ENCODE measurements around the gene FABP1. TPM values are rescaled to one million over a fixed set of nuclear protein-coding genes. Genes with fewer than 3 reads are reported as not detected.
A peak's percentile ranks its signal among the peaks of the same experiment; 100 is the strongest.

FABP1 gene
- polyA plus RNA-seq, 1 donor from 2014 or later: not detected

GRCh38 chr2:88110830-88111229, 17.0 kb downstream of the FABP1 start:
- H3K4me1 Mint-ChIP-seq: no peaks in the 10 kb centered on the region
- no peak overlapping the region for H3K4me3 Mint-ChIP-seq
- no peaks in the 10 kb centered on the region for H3K9me3 Mint-ChIP-seq
- peaks cover 12% of the 10 kb centered on the region for H3K27me3 Mint-ChIP-seq
- no peak overlapping the region for H3K27ac Mint-ChIP-seq
- H3K36me3 Mint-ChIP-seq: no peaks in the 10 kb centered on the region

DNA sequence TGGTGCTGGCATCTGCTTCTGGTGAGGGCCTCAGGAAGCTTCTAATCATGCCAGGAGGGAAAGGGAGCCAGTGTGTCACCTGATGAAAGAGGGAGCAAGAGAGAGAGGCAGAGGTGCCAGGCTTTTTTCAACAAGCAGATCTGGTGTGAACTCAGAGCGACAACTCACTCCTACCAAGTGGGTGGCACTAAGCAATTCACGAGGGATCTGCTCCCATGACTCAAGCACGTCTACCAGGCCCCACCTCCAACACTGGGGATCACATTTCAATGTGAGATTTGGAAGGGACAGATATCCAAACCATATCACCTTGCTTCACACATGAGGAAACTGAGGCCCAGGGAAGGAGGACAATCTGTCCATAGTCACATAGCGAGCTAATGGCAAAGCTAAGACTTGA, 19.1 kb downstream of the FABP1 start:
- H3K27ac Mint-ChIP-seq: no peak overlapping the region
- no peaks in the 10 kb centered on the region for H3K36me3 Mint-ChIP-seq
- no peak overlapping the region for H3K4me3 Mint-ChIP-seq
- H3K4me1 Mint-ChIP-seq: no peaks in the 10 kb centered on the region
- H3K9me3 Mint-ChIP-seq: no peaks in the 10 kb centered on the region
- peaks cover 9% of the 10 kb centered on the region for H3K27me3 Mint-ChIP-seq

- Mint-ChIP-seq H3K9me3 (peaks cover 0 to 3% (median 0%) of the 10 kb centered on the region in 3 donors), H3K27ac (no peak overlapping the region), H3K4me1 (no peaks in the 10 kb centered on the region), H3K36me3 (no peaks in the 10 kb centered on the region), H3K27me3 (peaks cover 6% of the 10 kb centered on the region), H3K4me3 (no peak overlapping the region)
These were observed 27.4 kb downstream of the FABP1 start for GRCh38 chr2:88100489-88100858.

DNA sequence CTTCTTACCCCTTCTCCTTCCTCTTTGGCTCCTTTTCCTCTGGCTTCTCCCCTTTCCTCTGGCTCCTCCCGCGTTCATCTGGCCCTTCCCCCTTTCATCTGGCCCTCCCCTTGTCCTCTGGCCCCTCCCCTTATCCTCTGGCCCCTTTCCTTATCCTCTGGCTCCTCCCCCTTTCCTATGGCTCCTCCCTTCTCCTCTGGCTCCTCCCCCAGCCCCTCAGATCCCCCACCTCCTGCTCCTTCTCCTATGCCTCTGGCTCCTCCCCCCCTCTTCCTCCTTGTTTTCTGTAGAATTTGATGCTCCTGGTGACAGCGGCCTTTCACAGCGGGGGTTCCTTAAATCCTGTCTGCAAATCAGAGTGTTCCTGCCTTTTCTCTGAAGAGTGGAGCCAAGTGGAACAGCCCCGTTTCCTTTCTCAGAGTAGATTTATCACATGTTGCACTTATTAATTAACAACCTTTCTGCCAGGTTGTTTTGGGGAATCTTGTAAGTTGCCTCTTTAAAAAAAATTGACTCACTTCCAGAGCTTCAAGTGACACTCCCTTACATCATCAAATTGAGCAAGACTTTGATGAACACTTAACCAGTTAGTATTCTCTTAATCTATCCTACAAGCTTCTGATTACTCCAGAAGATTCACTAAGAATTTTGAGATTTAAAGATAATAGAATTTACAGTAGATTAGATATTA, 27.9 kb downstream of the FABP1 start:
- no peaks in the 10 kb centered on the region for H3K4me1 Mint-ChIP-seq
- H3K36me3 Mint-ChIP-seq: no peaks in the 10 kb centered on the region
- peaks cover 0 to 3% (median 0%) of the 10 kb centered on the region in 3 donors for H3K9me3 Mint-ChIP-seq
- H3K27me3 Mint-ChIP-seq: peaks cover 6% of the 10 kb centered on the region
- no peak overlapping the region for H3K27ac Mint-ChIP-seq
- no peak overlapping the region for H3K4me3 Mint-ChIP-seq

DNA sequence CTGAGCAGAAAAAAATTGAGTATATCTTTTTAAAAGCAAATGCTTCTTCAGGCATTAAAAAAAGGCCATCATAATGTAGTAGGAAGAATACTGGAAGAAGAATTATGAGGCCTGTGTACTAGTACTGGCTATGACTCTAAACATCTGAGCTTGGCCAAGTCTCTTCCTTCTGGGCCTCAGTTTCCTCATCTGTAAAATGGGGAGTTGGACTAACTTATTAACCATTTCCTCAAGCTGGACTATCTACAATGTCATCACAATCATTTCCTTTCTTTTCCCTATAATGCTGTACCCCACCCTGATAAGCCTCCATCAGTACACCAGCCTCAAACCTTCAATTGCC, 29.3 kb downstream of the FABP1 start:
- no peaks in the 10 kb centered on the region for H3K36me3 Mint-ChIP-seq
- H3K4me3 Mint-ChIP-seq: no peak overlapping the region
- H3K4me1 Mint-ChIP-seq: peaks cover 0 to 1% (median 0%) of the 10 kb centered on the region in 3 donors
- peaks cover 4% of the 10 kb centered on the region for H3K27me3 Mint-ChIP-seq
- no peak overlapping the region for H3K27ac Mint-ChIP-seq
- peaks cover 0 to 3% (median 0%) of the 10 kb centered on the region in 3 donors for H3K9me3 Mint-ChIP-seq

DNA sequence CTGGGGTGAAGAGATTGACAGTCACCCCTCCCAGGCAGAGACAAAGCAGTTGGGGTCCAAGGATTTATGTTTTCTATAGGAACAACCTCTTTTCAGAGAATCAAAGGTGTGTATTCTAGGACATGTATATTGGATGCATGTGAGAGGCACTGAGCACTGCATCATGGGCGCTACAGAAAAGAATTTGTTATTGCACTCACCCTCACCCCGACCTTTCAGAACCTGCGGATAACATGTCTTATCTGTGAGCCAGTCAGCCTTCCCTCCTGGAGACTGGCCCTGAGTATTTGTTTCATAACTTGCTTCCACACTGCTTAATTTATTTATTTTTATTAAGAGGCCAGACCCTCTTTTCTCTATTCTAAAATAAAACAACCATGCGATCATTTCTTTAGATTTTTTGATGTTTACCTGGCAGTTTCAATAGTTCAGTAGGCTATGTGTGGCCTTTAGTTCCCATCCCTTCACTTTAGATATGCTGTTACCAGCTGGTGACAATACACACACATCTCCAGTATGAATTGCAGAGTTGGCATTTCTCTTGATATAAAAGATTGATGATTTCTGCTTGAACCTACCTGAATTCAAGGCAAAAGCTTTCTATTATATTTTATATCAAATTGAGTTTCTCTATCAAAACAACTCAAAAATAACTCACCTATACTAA, 29.8 kb downstream of the FABP1 start:
- no peak overlapping the region for H3K4me3 Mint-ChIP-seq
- H3K36me3 Mint-ChIP-seq: no peaks in the 10 kb centered on the region
- H3K4me1 Mint-ChIP-seq: peaks cover 0 to 3% (median 0%) of the 10 kb centered on the region in 3 donors
- H3K9me3 Mint-ChIP-seq: peaks cover 0 to 3% (median 0%) of the 10 kb centered on the region in 3 donors
- H3K27ac Mint-ChIP-seq: no peak overlapping the region
- H3K27me3 Mint-ChIP-seq: peaks cover 4% of the 10 kb centered on the region

DNA sequence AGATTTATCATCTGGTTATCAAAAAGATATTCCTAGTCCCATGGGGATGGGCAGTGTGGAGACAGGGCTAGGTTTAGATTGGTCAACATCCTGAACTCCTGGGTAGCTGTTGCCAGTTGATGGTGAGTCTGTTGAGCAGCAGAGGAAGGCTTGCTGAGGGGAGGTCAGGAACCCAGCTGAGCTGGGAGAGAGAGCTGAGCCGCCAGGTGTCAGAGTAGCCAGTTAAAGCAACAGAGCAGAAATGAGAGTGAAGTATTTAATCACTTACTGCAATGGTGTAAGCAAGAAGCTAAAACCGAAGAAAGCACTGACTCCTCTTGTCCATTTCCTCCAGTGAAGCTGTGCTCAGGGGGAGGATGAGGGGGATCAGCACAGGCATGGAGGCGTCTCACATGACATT, 30.7 kb downstream of the FABP1 start:
- Mint-ChIP-seq H3K4me3 (no peak overlapping the region), H3K9me3 (peaks cover 0 to 3% (median 0%) of the 10 kb centered on the region in 3 donors), H3K4me1 (peaks cover 0 to 3% (median 0%) of the 10 kb centered on the region in 3 donors), H3K27ac (no peak overlapping the region), H3K36me3 (no peaks in the 10 kb centered on the region), H3K27me3 (peaks cover 4% of the 10 kb centered on the region)

GRCh38 chr2:88096708-88097107, 31.2 kb downstream of the FABP1 start:
- Mint-ChIP-seq H3K4me3 (no peak overlapping the region), H3K36me3 (no peaks in the 10 kb centered on the region), H3K9me3 (peaks cover 0 to 3% (median 0%) of the 10 kb centered on the region in 3 donors), H3K27ac (no peak overlapping the region), H3K27me3 (peaks cover 4% of the 10 kb centered on the region), H3K4me1 (peaks cover 0 to 3% (median 0%) of the 10 kb centered on the region in 3 donors)

DNA sequence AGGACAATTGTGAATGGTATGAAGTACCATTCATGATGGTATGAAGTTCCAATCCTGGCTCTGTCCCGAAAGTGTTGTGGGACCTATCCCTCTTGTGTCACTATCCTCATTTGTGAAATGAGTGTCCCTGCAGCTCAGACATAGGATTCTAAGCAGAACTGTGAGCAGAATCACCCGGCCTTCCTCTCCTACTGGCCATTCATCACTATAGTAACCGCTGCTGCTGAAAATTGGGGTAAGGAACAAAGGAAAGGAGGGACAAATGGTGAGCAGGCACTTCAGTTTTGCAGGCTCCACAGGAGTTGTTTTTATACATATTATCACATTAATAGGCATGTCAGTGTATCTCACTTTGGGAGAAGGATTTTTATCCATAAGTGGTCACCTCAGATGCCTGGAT, 32.8 kb downstream of the FABP1 start:
- H3K27ac Mint-ChIP-seq: no peak overlapping the region
- no peak overlapping the region for H3K4me3 Mint-ChIP-seq
- peaks cover 2% of the 10 kb centered on the region for H3K36me3 Mint-ChIP-seq
- peaks cover 4% of the 10 kb centered on the region for H3K27me3 Mint-ChIP-seq
- peaks cover 8 to 11% (median 9%) of the 10 kb centered on the region in 3 donors for H3K4me1 Mint-ChIP-seq
- H3K9me3 Mint-ChIP-seq: peaks cover 0 to 3% (median 0%) of the 10 kb centered on the region in 3 donors

- H3K27me3 Mint-ChIP-seq: peaks cover 4% of the 10 kb centered on the region
- H3K36me3 Mint-ChIP-seq: peaks cover 2% of the 10 kb centered on the region
- H3K27ac Mint-ChIP-seq: no peak overlapping the region
- H3K4me3 Mint-ChIP-seq: no peak overlapping the region
- H3K4me1 Mint-ChIP-seq: peaks cover 8 to 12% (median 9%) of the 10 kb centered on the region in 3 donors
- peaks cover 0 to 3% (median 0%) of the 10 kb centered on the region in 3 donors for H3K9me3 Mint-ChIP-seq
These were observed 35.1 kb downstream of the FABP1 start for GRCh38 chr2:88092773-88093172.

DNA sequence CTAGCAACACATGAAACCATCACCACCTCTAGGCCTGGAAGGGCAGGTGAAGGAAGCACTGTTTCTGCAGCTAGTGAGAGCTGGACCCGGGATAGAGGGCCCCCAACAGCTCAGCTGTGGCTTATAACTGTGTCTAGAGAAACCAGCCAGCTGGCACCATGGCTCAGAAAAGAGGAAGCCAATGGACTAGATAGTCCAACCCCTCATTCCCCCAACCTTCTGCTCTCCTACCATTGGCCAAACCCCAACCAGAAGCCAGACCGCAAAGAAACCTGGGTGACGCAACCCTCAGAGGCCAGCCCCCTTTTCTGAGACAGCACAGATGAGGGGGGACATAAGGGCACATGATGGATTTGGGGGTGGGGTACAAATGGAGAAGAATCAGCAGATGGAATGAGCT, 35.9 kb downstream of the FABP1 start:
- Mint-ChIP-seq H3K9me3 (no peaks in the 10 kb centered on the region), H3K4me1 (peaks cover 8 to 12% (median 9%) of the 10 kb centered on the region in 3 donors), H3K36me3 (peaks cover 2% of the 10 kb centered on the region), H3K4me3 (no peak overlapping the region), H3K27ac (no peak overlapping the region), H3K27me3 (peaks cover 4% of the 10 kb centered on the region)

- Mint-ChIP-seq H3K27ac (no peak overlapping the region), H3K4me3 (peak overlapping the region in 1 of 4 donors; percentile 58), H3K36me3 (peaks cover 2% of the 10 kb centered on the region), H3K4me1 (peaks cover 8 to 12% (median 9%) of the 10 kb centered on the region in 3 donors), H3K27me3 (peaks cover 3% of the 10 kb centered on the region), H3K9me3 (no peaks in the 10 kb centered on the region)
These were observed 37.2 kb downstream of the FABP1 start for GRCh38 chr2:88090446-88091283.

DNA sequence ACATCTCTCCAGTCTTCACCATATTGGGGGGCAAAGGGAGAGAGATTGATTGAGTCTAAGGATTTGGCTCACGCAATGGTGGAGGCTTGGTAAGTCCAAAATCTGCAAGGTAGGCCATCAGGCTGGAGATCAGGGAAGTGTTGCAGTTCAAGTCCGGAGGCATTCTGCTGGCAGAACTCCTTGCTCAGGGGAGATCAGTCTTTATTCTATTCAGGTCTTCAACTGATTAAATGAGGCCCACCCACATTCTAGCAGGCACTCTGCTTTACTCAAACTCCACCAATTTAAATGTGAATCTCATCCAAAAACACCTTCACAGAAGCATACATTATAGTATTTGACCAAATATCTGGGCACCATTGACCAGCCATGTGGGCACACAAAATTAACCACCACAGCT, 38.9 kb downstream of the FABP1 start:
- peaks cover 8 to 12% (median 9%) of the 10 kb centered on the region in 3 donors for H3K4me1 Mint-ChIP-seq
- no peak overlapping the region for H3K4me3 Mint-ChIP-seq
- peaks cover 2% of the 10 kb centered on the region for H3K36me3 Mint-ChIP-seq
- H3K9me3 Mint-ChIP-seq: no peaks in the 10 kb centered on the region
- peaks cover 2% of the 10 kb centered on the region for H3K27me3 Mint-ChIP-seq
- no peak overlapping the region for H3K27ac Mint-ChIP-seq

DNA sequence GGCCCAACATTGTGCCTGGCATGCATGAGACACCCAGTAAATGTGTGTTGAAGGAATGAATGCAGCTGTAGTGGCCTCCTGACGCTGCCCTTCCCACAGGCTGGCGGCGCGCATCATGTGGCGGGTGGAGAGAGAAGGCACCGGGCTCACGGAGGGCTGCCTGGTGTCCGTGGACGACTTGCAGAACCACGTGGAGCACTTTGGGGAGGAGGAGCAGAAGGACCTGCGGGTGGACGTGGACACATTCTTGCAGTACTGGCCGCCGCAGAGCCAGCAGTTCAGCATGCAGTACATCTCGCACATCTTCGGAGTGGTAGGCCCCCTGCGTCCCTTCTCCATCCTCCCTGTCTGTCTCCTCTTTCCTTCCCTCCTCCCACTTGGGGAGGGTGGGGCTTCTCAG, 40.1 kb downstream of the FABP1 start:
- H3K27ac Mint-ChIP-seq: no peak overlapping the region
- no peaks in the 10 kb centered on the region for H3K9me3 Mint-ChIP-seq
- H3K4me1 Mint-ChIP-seq: peaks cover 5 to 12% (median 9%) of the 10 kb centered on the region in 3 donors
- H3K36me3 Mint-ChIP-seq: peaks cover 2% of the 10 kb centered on the region
- peaks cover 2% of the 10 kb centered on the region for H3K27me3 Mint-ChIP-seq
- no peak overlapping the region for H3K4me3 Mint-ChIP-seq

DNA sequence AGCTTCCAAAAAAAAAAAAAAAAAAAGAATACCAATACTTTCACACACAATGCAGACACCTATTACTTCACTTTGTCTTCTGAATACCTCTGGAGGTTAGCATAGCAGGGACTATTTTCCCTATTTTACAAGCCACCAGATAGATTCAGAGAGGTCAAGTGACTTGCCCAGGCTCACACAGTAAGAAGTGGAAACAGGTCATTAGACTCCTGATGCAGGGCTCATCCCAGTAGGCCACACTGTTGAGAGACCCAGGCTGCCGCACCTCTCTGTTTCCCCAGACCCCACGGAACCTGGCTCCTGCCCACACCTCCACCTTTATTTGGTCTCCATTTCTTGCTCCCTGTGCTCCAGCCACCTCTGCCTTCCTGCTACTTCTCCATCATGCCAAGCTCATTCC, 40.8 kb downstream of the FABP1 start:
- H3K4me1 Mint-ChIP-seq: peaks cover 5 to 12% (median 9%) of the 10 kb centered on the region in 3 donors
- peak overlapping the region in 1 of 3 donors; percentile 48 for H3K27ac Mint-ChIP-seq
- H3K36me3 Mint-ChIP-seq: peaks cover 2% of the 10 kb centered on the region
- peaks cover 2% of the 10 kb centered on the region for H3K27me3 Mint-ChIP-seq
- H3K9me3 Mint-ChIP-seq: peaks cover 0 to 1% (median 0%) of the 10 kb centered on the region in 3 donors
- H3K4me3 Mint-ChIP-seq: no peak overlapping the region
